SH-SY5Y (cell line): ENCODE measurements around the gene SMAD4.

Source experiments
- GATA2 ChIP-seq: IDR thresholded peaks from 2 replicates; pipeline ENCODE4 v1.6.1; 2011; ENCODE audit warnings: mild to moderate bottlenecking, low read depth, low read length
- GATA3 ChIP-seq: IDR thresholded peaks from 2 replicates; pipeline ENCODE4 v1.6.1; 2011; ENCODE audit warnings: low read depth, mild to moderate bottlenecking, low read length, moderate library complexity

The SMAD4 gene

DNA sequence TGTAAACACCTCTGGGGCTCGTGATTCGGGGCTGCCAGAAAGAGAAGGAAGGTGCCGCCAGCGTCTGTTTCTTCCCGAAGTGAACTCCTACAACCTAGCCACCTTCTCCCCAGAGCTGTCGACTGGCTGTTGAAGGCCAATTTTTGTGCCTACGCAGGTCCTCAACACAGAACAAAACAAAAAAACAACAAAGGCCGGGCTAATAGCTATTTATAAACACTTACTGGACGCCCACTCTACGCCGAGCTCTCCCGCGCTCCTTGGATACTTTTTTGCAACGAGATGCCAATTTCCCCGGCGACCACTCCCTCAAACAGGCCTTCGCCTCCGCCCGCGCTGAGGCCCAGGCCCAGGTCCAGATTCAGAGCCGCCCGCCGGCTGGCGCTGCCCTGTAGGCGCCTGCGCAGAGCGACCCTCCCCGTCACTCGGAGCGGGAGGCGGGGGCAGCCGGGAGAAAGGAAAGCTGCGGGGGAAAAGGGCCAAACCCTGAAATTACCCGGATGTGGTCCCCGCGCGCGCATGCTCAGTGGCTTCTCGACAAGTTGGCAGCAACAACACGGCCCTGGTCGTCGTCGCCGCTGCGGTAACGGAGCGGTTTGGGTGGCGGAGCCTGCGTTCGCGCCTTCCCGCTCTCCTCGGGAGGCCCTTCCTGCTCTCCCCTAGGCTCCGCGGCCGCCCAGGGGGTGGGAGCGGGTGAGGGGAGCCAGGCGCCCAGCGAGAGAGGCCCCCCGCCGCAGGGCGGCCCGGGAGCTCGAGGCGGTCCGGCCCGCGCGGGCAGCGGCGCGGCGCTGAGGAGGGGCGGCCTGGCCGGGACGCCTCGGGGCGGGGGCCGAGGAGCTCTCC, at the start of gene SMAD4:
Gene SMAD4 (plus strand): TSS at position 520 of the 843 bp plus-strand sequence. CDS start 16,834 bp downstream, outside the sequence.
- TF ChIP-seq GATA2 (no peak), GATA3 (no peak)

DNA sequence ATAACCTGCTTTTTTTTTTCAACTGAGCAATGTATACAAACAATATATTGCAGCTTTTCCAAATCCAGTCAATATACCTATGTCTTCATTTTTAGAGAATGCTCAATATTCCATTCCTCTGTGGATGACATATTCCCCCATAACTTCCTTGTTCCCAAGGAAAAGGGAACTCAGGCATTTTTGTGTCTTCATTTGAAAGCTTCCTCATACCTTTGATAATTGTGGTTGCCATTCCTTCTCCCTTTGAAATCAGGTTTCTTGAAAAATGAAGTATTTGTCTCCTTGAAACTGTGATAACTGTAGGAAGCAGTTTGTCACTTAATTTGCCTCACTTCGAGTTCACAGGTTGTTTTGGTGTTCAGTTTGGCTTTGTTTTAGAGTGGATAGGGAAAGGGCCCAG, 48.6 kb upstream of the SMAD4 start:
- no peak for TF ChIP-seq GATA2
- TF ChIP-seq GATA3: no peak

DNA sequence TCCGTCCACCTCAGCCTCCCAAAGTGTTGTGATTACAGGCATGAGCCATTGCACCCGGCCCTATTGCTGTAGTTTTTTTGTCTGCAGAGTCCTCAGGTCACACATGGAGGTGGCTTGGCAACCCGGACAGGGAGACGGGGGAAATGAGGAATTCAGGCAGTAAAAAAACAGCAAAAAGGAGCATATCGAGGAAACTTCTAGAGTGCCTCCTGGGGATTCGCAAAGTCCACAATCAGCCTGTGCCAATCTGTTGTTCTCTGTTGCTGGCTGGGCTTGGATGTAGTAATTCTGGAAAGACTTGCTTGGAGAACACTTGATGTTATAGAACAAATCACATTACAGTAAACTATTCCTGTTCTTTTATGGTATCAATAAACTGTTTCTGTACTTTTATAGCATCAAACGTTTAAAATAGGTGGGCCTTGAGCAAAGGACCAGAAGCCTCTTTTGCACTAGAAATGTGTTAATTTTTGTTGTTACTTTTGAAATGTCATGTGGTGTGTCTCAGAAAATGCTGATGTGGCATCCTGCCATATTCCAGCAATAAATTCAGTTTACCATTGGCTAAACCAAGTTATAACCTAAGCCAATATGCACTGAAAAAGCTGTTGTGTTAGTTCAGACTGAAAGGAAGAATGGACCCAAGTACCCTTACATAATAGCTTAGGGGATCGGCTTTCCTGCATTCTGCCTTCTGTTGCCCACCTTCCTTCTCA, 47.8 kb upstream of the SMAD4 start:
- TF ChIP-seq GATA2 (no peak), GATA3 (no peak)

DNA sequence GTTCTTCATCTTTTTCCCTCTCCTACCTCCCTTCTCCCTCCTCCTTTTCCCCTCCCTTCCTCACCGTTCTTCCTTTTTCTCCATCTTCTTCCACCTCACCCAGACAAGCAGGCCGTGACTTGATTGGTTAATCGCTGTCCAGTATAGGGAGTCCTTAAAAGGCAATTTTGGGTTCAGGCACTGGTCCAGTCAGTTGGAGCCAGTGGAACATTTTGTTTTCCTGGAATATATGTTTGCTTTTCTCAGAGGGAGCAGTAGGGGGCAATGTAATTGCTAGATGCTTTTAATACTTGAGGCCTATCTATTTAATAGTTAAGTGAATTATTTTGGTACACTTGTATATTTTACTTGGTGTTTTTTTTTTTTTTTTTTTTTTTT, 47.2 kb upstream of the SMAD4 start:
- TF ChIP-seq GATA2 (no peak), GATA3 (no peak)

- no peak for TF ChIP-seq GATA2
These were observed 43.5 kb upstream of the SMAD4 start for GRCh38 chr18:50986360-50987087.

- TF ChIP-seq GATA2: no peak
- no peak for TF ChIP-seq GATA3
These were observed 42.8 kb upstream of the SMAD4 start for GRCh38 chr18:50987261-50987660.

GRCh38 chr18:50989711-50990110, 40.3 kb upstream of the SMAD4 start:
- no peak for TF ChIP-seq GATA3
- no peak for TF ChIP-seq GATA2

DNA sequence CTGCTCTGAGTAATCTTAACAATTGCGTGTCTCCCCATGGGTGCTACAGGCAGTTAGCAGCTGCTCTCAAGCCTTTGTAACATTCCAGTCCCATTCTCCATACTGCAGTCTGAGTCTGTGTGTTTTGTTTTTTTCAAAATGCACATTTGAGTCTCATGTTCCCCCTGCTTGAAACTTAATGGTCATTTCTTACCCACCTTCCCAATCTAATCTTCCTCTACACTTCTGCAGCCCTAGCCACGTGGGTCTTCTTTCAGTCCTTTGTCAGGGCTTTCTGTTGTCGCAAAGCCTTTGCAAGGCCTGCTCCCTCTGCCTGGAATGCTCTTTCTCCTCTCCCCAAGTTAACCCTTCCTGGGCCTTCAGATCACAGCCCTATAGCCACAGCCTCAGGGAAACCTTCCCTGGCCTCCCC, 37.7 kb upstream of the SMAD4 start:
- TF ChIP-seq GATA3: no peak
- TF ChIP-seq GATA2: no peak

DNA sequence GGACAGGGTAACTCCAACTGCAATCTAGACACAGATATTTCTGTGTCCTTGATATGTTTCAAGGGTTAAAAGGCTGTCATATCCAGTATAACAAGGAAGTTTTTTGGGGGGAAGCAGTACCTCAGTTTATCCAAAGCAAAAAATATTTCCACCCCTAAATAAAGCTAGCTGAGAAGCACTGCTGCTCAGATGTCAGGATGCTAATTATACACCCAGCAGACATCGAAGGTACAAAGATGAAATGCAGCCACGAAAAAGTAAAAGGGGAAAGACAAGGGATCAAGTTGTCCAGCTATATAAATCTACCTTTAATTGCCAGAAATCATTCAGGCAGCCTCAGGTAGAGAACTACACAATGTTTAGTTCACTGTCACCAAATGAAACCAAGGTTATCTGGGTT, 36.0 kb upstream of the SMAD4 start:
- TF ChIP-seq GATA2 (no peak), GATA3 (no peak)

DNA sequence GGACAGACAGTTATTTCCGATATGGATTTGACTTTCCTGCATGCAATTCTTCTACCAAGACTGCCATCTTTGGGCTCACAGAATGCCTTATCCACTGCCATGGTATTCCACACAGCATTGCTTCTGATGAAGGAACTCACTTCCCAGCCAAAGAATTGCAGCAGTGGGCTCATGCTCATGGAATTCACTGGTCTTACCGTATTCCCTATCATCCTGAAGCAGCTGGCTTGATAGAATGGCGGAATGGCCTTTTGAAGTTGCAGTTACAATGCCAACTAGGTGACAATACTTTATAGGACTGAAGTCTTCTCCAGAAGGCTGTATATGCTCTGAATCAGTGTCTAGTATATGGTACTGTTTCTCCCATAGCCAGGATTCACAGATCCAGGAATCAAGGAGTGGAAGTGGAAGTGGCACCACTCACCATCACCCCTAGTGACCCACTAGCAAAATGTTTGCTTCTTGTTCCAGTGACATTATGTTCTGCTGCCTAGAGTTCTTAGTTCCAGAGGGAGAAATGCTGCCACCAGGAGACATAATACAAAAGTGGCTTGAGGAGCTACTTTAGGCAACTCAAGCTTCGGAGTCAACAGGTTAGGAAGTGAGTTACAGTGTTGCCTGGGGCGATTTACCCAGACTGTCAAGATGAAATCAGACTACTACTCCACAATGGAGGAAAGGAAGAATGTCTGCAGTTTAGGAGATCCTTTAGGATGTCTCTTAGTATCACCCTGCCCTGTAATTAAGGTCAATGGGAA, 23.8 kb upstream of the SMAD4 start:
- TF ChIP-seq GATA2 (no peak), GATA3 (no peak)

GRCh38 chr18:51006948-51007789, 22.8 kb upstream of the SMAD4 start:
- TF ChIP-seq GATA2: no peak
- TF ChIP-seq GATA3: no peak

- no peak for TF ChIP-seq GATA2
- TF ChIP-seq GATA3: no peak
These were observed 22.2 kb upstream of the SMAD4 start for GRCh38 chr18:51007790-51008139.

GRCh38 chr18:51009072-51009471, 20.9 kb upstream of the SMAD4 start:
- no peak for TF ChIP-seq GATA2
- TF ChIP-seq GATA3: no peak
